CD4-positive, alpha-beta T cell (primary cell): ENCODE results near the gene ERCC4. TPM values are rescaled to one million over a fixed set of nuclear protein-coding genes. Genes with fewer than 3 reads are reported as not detected.
"Not testable (repeated sequence)": the region's sequence is repeated elsewhere in the genome, so short reads cannot be mapped to it uniquely, and the experiment has no call there.

Experiments
- ATAC-seq: fragments of 200-7000 bp; cut with Tn5 transposase; one replicate; pipeline ENCODE4 v1.10.0; 2022; ENCODE audit warnings: mild to moderate bottlenecking; ENCODE audit not compliant: poor library complexity
- CTCF ChIA-PET: fragments of 350-600 bp; sonication (Branson Sonifier 250); formaldehyde crosslinking; loops from one replicate; lab custom pipeline; 2021; ENCODE audit warnings: antibody characterized with exemption, inconsistent platforms; lab: Charles Lee
- POLR2A ChIA-PET: fragments of 350-600 bp; sonication (Branson Sonifier 250); formaldehyde crosslinking; loops from one replicate; lab custom pipeline; 2021; ENCODE audit warnings: antibody characterized with exemption, inconsistent platforms; lab: Charles Lee
- DNase-seq, 14 experiments: peaks; one replicate each; pipeline ENCODE4 v3.0.0-alpha.2; 2013 to 2020; ENCODE audit warnings: mixed read lengths in 2 of 14
- H3K27ac ChIP-seq, 2 donors: one replicate each; pipeline versions ENCODE4 v1.5.1 to v1.7.0; 2013; ENCODE audit warnings: low read length in 2 of 2, low read depth in 1 of 2, mild to moderate bottlenecking in 1 of 2
- H3K27me3 ChIP-seq, 2 experiments: 1 replicate in 1 of 2; 2 replicates in 1 of 2; pipeline versions ENCODE4 v1.6.1 to v1.7.0; 2013; ENCODE audit warnings: low read length in 2 of 2, control low read depth in 1 of 2, mild to moderate bottlenecking in 1 of 2, moderate library complexity in 1 of 2; ENCODE audit not compliant: insufficient read depth in 2 of 2, control insufficient read depth in 1 of 2
- H3K36me3 ChIP-seq: one replicate; pipeline ENCODE4 v1.6.1; 2013; ENCODE audit warnings: low read length, control low read depth; ENCODE audit not compliant: insufficient read depth
- H3K4me1 ChIP-seq: one replicate; pipeline ENCODE4 v1.6.1; 2013; ENCODE audit warnings: low read length, control low read depth; ENCODE audit not compliant: insufficient read depth
- H3K4me3 ChIP-seq: one replicate; pipeline ENCODE4 v1.5.1; 2013; ENCODE audit warnings: mild to moderate bottlenecking, low read length, moderate library complexity
- H3K9me3 ChIP-seq, 2 experiments: 1 replicate in 1 of 2; 2 replicates in 1 of 2; pipeline versions ENCODE4 v1.6.1 to v1.7.0; 2013; ENCODE audit warnings: low read length in 2 of 2, mild to moderate bottlenecking in 2 of 2, control low read depth in 1 of 2, moderate library complexity in 1 of 2; ENCODE audit not compliant: control insufficient read depth in 1 of 2, insufficient read depth in 1 of 2
- H3K27ac Mint-ChIP-seq: one replicate; pipeline ENCODE4 v1.8.0; 2020; ENCODE audit warnings: mixed read lengths
- H3K27me3 Mint-ChIP-seq: one replicate; pipeline ENCODE4 v1.8.0; 2021; ENCODE audit warnings: mixed read lengths
- H3K36me3 Mint-ChIP-seq: one replicate; pipeline ENCODE4 v1.8.0; 2021; ENCODE audit warnings: low read depth, mixed read lengths
- H3K4me1 Mint-ChIP-seq: one replicate; pipeline ENCODE4 v1.8.0; 2021; ENCODE audit warnings: low read depth, mixed read lengths
- H3K4me3 Mint-ChIP-seq: one replicate; pipeline ENCODE4 v1.8.0; 2020; ENCODE audit warnings: mild to moderate bottlenecking, mixed read lengths
- H3K9me3 Mint-ChIP-seq: one replicate; pipeline ENCODE4 v1.8.0; 2020; ENCODE audit warnings: mixed read lengths
- intact Hi-C, 2 experiments: fragments of 100-400 bp; cut with DNase I in 1 of 2; cut with micrococcal nuclease in 1 of 2; formaldehyde crosslinking; loops; one replicate each; pipeline versions ENCODE4 v1.15.1 to v1.9.0; 2023 to 2025; cut with DNase I, micrococcal nuclease
- total RNA-seq, 174 experiments: library from RNA in 2 of 174; stranded (reverse) in 2 of 174; gene quantifications; one replicate each; pipeline ENCODE4 v1.2.3 and lab custom pipeline; 2021 to 2026
- TF ChIP-seq, protein P1 (sequence below): fragments of 200-600 bp; IDR thresholded peaks from one replicate; pipeline ENCODE4 v1.8.0; 2022; ENCODE audit warnings: antibody characterized with exemption, mild to moderate bottlenecking

The ERCC4 gene
- total RNA-seq, 2 experiments from 2014 or later: 8.5 to 10.1 TPM

DNA sequence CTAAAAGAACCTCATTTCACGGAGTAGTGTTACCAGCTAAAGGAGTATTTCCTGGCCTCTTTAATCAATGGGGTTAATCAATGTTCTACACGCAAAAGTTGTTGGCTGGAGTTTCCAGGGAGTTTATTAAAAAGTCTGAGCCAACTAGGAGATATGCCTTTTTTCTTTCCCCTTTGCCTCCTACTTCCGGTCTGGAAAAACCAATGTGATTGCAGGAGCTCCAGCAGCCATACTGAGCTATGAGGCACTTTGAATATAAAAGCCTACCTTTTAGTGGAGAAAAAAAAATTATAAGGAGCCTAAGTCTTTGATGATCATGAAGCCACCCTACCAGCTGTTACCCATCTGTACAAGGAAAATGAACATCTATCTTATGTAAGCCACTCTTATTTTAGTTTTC lies 17.9 kb upstream of the ERCC4 start:
- CTCF ChIA-PET: interaction anchor here (0.6 kb wide), 1 partner anchor 10 kb away, joined by 3 read pairs; no protein-coding TSS in a partner anchor
- no peak overlapping the region for H3K4me3 ChIP-seq

DNA sequence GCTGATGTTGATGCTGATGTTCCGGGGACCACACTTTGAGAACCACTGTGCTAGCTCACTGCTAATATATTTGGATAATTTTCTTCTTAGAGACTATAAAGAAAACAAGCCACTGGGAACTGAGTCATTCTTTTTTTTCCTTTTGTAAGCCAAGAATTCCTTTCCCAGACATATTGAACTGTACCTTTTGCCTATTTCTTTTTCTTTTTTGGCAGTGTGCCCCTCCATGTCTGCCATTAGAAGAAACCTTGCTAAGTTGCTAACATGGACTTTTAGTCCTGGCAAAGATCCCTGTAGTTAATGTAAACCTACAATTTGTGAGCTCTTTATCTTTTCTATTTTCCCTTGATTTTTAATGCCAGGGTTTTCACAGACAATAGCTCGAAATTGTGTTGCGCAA lies 17.3 kb upstream of the ERCC4 start:
- Mint-ChIP-seq H3K27me3 (peaks cover 49% of the 10 kb centered on the region), H3K4me1 (no peaks in the 10 kb centered on the region), H3K36me3 (no peaks in the 10 kb centered on the region), H3K4me3 (no peak overlapping the region), H3K27ac (no peak overlapping the region), H3K9me3 (peaks cover 3% of the 10 kb centered on the region)
- Histone ChIP-seq H3K9me3 (peaks cover 0 to 9% of the 10 kb centered on the region in 2 experiments), H3K4me1 (no peaks in the 10 kb centered on the region), H3K36me3 (no peaks in the 10 kb centered on the region), H3K4me3 (no peak overlapping the region), H3K27me3 (peaks cover 12 to 23% of the 10 kb centered on the region in 2 experiments), H3K27ac (no peak overlapping the region)
- no peak for DNase-seq
- TF ChIP-seq, protein P1, sequence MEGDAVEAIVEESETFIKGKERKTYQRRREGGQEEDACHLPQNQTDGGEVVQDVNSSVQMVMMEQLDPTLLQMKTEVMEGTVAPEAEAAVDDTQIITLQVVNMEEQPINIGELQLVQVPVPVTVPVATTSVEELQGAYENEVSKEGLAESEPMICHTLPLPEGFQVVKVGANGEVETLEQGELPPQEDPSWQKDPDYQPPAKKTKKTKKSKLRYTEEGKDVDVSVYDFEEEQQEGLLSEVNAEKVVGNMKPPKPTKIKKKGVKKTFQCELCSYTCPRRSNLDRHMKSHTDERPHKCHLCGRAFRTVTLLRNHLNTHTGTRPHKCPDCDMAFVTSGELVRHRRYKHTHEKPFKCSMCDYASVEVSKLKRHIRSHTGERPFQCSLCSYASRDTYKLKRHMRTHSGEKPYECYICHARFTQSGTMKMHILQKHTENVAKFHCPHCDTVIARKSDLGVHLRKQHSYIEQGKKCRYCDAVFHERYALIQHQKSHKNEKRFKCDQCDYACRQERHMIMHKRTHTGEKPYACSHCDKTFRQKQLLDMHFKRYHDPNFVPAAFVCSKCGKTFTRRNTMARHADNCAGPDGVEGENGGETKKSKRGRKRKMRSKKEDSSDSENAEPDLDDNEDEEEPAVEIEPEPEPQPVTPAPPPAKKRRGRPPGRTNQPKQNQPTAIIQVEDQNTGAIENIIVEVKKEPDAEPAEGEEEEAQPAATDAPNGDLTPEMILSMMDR: no peak
- ChIA-PET CTCF (interaction anchor here (0.6 kb wide), 1 partner anchor 11 kb away, joined by 3 read pairs; no protein-coding TSS in a partner anchor), POLR2A (no interaction called here)
- intact Hi-C loops: no loop called here
- no peak for ATAC-seq

More for the DNA sequence above, 17.9 kb upstream of the ERCC4 start:
- Histone ChIP-seq H3K27me3 (peaks cover 7 to 23% of the 10 kb centered on the region in 2 experiments), H3K9me3 (peaks cover 0 to 9% of the 10 kb centered on the region in 2 experiments), H3K36me3 (no peaks in the 10 kb centered on the region), H3K27ac (no peak overlapping the region), H3K4me1 (no peaks in the 10 kb centered on the region)
- intact Hi-C loops: no loop called here
- TF ChIP-seq, protein P1: no peak
- Mint-ChIP-seq H3K27ac (no peak overlapping the region), H3K4me1 (no peaks in the 10 kb centered on the region), H3K4me3 (no peak overlapping the region), H3K27me3 (peaks cover 43% of the 10 kb centered on the region), H3K36me3 (no peaks in the 10 kb centered on the region), H3K9me3 (peaks cover 3% of the 10 kb centered on the region)
- POLR2A ChIA-PET: no interaction called here
- no peak for DNase-seq
- no peak for ATAC-seq

- Mint-ChIP-seq H3K27ac (no peak overlapping the region), H3K4me3 (no peak overlapping the region), H3K36me3 (no peaks in the 10 kb centered on the region), H3K9me3 (peaks cover 3% of the 10 kb centered on the region), H3K4me1 (no peaks in the 10 kb centered on the region), H3K27me3 (peaks cover 62% of the 10 kb centered on the region)
- ChIA-PET POLR2A (no interaction called here), CTCF (no interaction called here)
- DNase-seq: no peak
- Histone ChIP-seq H3K36me3 (no peaks in the 10 kb centered on the region), H3K9me3 (peaks cover 0 to 8% of the 10 kb centered on the region in 2 experiments), H3K27me3 (peaks cover 10 to 34% of the 10 kb centered on the region in 2 experiments), H3K4me1 (no peaks in the 10 kb centered on the region), H3K4me3 (no peak overlapping the region), H3K27ac (no peak overlapping the region)
- intact Hi-C loops: no loop called here
- TF ChIP-seq, protein P1: no peak
- no peak for ATAC-seq
Measured at GRCh38 chr16:13904179-13904691, 15.7 kb upstream of the ERCC4 start.

DNA sequence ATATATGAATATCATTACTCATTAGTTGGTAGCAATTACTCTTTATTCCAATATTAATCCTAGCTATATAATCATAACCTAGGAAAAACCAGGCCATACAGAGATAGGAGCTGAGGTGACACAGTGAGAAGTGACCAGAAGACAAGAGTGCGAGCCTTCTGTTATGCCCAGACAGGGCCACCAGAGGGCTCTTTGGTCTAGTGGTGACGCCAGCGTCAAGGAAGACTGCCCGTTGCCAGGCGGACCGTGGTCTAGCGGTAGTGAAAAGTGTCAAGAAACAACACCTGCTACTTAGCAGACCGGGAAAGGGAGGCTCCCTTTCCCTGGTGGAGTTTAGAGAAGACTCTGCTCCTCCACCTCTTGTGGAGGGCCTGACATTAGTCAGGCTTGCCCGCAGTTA lies 15.1 kb upstream of the ERCC4 start:
- H3K4me1 ChIP-seq, H3K9me3 ChIP-seq, H3K4me3 ChIP-seq, H3K27ac ChIP-seq, CTCF ChIA-PET, intact Hi-C loops, POLR2A ChIA-PET, H3K36me3 Mint-ChIP-seq, ATAC-seq, H3K4me3 Mint-ChIP-seq, H3K4me1 Mint-ChIP-seq, H3K36me3 ChIP-seq, H3K27ac Mint-ChIP-seq, H3K9me3 Mint-ChIP-seq: not testable (repeated sequence)
- peak in 2 of 14 experiments; percentile 5 to 20 for DNase-seq
- peaks cover 13 to 34% of the 10 kb centered on the region in 2 experiments for H3K27me3 ChIP-seq
- peaks cover 68% of the 10 kb centered on the region for H3K27me3 Mint-ChIP-seq
